ENCODE data around the gene TCF25. TPM values are rescaled to one million over a fixed set of nuclear protein-coding genes. Genes with fewer than 3 reads are reported as not detected.

TCF25 gene
- total RNA-seq, 1 donor from 2014 or later: 323 TPM

GRCh38 chr16:89861648-89862047, 11.7 kb upstream of the TCF25 start:
- no peaks in the 10 kb centered on the region for H3K9me3 Mint-ChIP-seq
- H3K4me1 Mint-ChIP-seq: peaks cover 16% of the 10 kb centered on the region
- no peak overlapping the region for H3K4me3 Mint-ChIP-seq
- no peaks in the 10 kb centered on the region for H3K36me3 Mint-ChIP-seq
- TF ChIP-seq CTCF (IDR thresholded peaks at IDR 0.05; ENCODE audit: unreplicated experiment): no peak
- H3K27me3 Mint-ChIP-seq (ENCODE audit: low read depth): no peaks in the 10 kb centered on the region
- no peak for DNase-seq (ENCODE audit: low spot score in 2 of 2, unreplicated experiment in 2 of 2)
- H3K27ac Mint-ChIP-seq: no peak overlapping the region

GRCh38 chr16:89862732-89863131, 10.7 kb upstream of the TCF25 start:
- Mint-ChIP-seq H3K4me1 (peaks cover 16% of the 10 kb centered on the region), H3K36me3 (no peaks in the 10 kb centered on the region), H3K27me3 (ENCODE audit: low read depth) (no peaks in the 10 kb centered on the region), H3K4me3 (no peak overlapping the region), H3K27ac (no peak overlapping the region), H3K9me3 (no peaks in the 10 kb centered on the region)
- TF ChIP-seq CTCF (IDR thresholded peaks at IDR 0.05; ENCODE audit: unreplicated experiment): no peak
- DNase-seq (ENCODE audit: low spot score in 2 of 2, unreplicated experiment in 2 of 2): no peak

- no peaks in the 10 kb centered on the region for H3K36me3 Mint-ChIP-seq
- H3K9me3 Mint-ChIP-seq: no peaks in the 10 kb centered on the region
- no peak for DNase-seq (ENCODE audit: low spot score in 2 of 2, unreplicated experiment in 2 of 2)
These were observed 9.5 kb upstream of the TCF25 start for GRCh38 chr16:89863741-89864526.

GRCh38 chr16:89864527-89864820, 8.9 kb upstream of the TCF25 start:
- no peaks in the 10 kb centered on the region for H3K9me3 Mint-ChIP-seq
- H3K4me1 Mint-ChIP-seq: peaks cover 16% of the 10 kb centered on the region
- DNase-seq (ENCODE audit: low spot score in 2 of 2, unreplicated experiment in 2 of 2): no peak
- H3K36me3 Mint-ChIP-seq: no peaks in the 10 kb centered on the region
- no peaks in the 10 kb centered on the region for H3K27me3 Mint-ChIP-seq (ENCODE audit: low read depth)
- TF ChIP-seq CTCF (IDR thresholded peaks at IDR 0.05; ENCODE audit: unreplicated experiment): no peak
- H3K27ac Mint-ChIP-seq: peak overlapping the region; percentile 69
- H3K4me3 Mint-ChIP-seq: no peak overlapping the region

More at GRCh38 chr16:89863741-89864526, 9.5 kb upstream of the TCF25 start:
- peak overlapping the region; percentile 36 for H3K27ac Mint-ChIP-seq
- peaks cover 16% of the 10 kb centered on the region for H3K4me1 Mint-ChIP-seq
- no peaks in the 10 kb centered on the region for H3K27me3 Mint-ChIP-seq (ENCODE audit: low read depth)
- no peak for TF ChIP-seq CTCF (IDR thresholded peaks at IDR 0.05; ENCODE audit: unreplicated experiment)
- no peak overlapping the region for H3K4me3 Mint-ChIP-seq

GRCh38 chr16:89867918-89868317, 5.5 kb upstream of the TCF25 start:
- TF ChIP-seq CTCF (IDR thresholded peaks at IDR 0.05; ENCODE audit: unreplicated experiment): no peak
- no peaks in the 10 kb centered on the region for H3K27me3 Mint-ChIP-seq (ENCODE audit: low read depth)
- H3K36me3 Mint-ChIP-seq: no peaks in the 10 kb centered on the region
- no peaks in the 10 kb centered on the region for H3K9me3 Mint-ChIP-seq
- no peak for DNase-seq (ENCODE audit: low spot score in 2 of 2, unreplicated experiment in 2 of 2)
- H3K27ac Mint-ChIP-seq: no peak overlapping the region
- no peak overlapping the region for H3K4me3 Mint-ChIP-seq
- H3K4me1 Mint-ChIP-seq: peaks cover 22% of the 10 kb centered on the region

Measured in mesothelial cell of epicardium (in vitro differentiated cells).